Kidney glomerular epithelial cell (primary cell): ENCODE measurements around the gene EHBP1.

Experiments
- DNase-seq: peaks from one replicate; lab custom pipeline; 2025; lab: John Stamatoyannopoulos, UW

Gene EHBP1

DNA sequence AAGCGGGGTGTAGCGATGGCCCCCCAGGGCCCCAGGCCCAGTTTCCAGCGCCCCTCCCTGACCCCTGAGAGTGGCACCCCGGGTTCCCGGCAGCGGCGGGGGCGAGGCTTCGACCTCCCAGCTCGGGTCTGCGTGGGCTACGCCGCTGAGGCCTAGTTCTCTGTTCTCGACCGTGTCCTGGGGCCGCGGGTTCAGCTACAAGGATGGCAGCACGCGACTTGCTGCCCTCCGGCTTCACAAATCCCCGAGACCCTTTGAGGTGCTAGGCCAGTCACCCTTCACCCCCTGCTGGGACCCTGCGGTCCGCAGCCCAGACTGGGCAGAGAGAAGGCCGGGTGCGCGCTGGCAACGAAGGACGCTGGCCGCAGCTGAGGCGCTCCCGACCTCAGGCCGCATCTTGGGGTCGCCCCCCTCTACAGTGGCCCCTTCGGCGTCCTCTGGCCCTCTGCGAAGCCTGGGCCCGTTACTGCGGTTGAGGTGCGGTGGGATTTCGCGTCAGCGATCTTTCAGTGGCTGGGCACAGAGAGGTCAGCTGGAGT lies 346.4 kb downstream of the EHBP1 start:
- no peak for DNase-seq

DNA sequence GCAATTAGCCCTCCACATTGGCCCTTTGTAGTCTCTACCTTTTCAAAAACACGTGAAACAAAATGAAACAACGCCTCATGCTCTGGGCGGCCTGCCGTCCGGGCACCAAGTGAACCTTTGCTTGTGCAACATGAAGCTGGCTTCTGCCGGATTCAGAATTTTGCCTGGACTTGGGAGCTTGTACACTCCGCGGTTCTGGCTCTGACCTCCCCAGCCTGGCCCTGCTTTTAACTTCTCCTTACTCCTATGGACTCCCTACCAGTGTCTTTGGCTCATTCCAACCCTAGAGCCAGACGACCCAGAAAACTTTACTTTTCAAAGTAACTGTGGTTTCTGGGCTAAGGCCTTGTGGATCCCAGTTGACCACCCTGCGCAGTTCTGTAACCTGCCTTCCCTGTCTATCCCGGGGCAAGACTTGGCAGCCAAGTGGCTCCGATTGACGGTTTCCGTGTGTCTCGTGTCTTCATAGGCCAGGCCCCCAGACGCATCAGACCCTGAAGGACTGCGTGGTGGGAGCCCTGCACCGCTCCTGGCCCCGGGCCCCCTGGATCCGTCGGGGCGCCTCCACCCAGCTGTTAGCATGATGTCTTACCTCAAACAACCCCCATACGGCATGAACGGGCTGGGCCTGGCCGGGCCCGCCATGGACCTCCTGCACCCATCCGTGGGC lies 347.0 kb downstream of the EHBP1 start:
- no peak for DNase-seq

- DNase-seq, result no peak
Measured at GRCh38 chr2:63053081-63053888, 347.8 kb downstream of the EHBP1 start.

- DNase-seq, result no peak
Measured at GRCh38 chr2:63053889-63054602, 348.5 kb downstream of the EHBP1 start.

- DNase-seq, result no peak
Measured at GRCh38 chr2:63054841-63055225, 349.3 kb downstream of the EHBP1 start.

GRCh38 chr2:63055226-63056106 lies 350.0 kb downstream of the EHBP1 start:
- DNase-seq, result no peak

DNA sequence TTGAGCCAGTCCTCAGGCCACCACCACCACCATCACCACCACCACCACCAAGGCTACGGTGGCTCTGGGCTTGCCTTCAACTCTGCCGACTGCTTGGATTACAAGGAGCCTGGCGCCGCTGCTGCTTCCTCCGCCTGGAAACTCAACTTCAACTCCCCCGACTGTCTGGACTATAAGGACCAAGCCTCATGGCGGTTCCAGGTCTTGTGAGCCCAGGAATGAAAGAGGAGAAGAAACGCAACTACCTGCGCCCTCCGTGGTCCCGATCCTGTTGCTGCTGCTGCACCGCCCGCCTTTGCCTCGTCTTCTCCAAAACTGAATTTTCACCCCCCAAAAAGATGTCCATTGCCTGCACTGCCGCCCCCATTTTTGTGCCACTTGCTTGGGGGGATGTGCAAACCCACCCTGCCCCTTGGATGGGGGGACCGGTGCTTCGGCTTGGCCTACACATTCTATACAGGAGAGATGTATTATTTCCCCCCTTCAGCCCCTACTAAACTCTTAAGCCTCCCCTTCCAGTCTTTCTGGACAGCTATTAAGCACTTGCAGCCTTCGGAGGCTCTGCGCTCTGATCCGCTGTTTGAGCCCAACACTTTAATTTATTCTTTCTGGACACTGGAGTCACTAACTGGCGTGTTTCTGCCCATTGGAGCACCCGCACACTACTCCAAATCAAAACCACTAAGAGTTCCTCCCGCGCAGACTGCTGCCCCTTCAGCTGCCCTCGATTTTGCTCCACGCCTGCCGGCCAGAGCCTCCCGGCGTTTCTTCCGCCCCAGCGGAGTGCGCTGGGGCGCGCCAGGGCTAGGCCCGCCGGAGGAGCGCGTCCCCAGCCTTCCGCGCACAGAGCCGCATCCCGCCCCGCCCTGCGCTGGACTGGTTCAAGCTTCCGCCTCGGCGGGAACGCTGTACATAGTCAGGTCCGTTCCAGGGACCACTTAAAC lies 350.9 kb downstream of the EHBP1 start:
- no peak for DNase-seq

DNA sequence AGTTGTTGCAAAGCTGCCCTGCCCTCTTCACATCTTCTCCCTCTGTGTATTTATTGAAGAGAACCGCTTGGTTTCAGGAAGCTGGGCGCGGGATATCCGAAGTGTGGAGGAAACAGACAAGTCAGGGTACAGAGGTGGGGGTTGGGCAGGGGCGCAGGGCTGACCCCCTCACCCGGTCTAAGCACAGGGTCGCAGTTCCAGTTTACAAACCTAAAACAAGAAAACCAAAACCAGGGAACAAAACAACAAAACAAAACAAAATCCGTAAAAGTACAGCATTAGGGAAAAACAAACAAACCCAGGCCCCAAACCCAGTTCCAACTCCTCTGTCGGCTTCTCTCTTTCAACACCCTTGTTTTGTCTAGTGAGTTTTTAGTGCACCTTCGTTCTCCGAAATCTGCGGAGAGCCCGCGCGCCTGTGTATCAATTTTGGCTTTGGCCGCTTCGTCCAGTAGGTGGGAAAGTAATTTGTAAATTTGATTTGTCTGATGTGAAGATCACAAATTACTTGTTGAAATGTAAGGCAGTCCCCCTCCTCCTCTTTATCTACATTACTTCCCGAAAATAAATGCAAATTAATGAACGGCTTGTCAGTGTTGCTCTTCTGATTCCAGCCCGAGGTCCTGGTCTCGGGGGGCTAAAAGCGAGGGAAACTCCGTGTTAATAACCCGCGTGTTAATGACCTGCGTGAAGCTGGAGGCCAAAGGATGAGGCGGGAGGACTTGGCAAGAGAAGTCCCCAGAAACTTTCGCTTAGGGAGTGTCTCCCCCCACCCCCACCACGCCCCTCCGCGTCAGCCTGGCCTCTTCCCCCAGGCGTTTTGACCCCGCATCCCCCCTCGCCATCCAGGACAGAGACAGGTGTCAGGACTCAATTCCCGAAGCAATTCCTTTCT lies 352.0 kb downstream of the EHBP1 start:
- no peak for DNase-seq

DNA sequence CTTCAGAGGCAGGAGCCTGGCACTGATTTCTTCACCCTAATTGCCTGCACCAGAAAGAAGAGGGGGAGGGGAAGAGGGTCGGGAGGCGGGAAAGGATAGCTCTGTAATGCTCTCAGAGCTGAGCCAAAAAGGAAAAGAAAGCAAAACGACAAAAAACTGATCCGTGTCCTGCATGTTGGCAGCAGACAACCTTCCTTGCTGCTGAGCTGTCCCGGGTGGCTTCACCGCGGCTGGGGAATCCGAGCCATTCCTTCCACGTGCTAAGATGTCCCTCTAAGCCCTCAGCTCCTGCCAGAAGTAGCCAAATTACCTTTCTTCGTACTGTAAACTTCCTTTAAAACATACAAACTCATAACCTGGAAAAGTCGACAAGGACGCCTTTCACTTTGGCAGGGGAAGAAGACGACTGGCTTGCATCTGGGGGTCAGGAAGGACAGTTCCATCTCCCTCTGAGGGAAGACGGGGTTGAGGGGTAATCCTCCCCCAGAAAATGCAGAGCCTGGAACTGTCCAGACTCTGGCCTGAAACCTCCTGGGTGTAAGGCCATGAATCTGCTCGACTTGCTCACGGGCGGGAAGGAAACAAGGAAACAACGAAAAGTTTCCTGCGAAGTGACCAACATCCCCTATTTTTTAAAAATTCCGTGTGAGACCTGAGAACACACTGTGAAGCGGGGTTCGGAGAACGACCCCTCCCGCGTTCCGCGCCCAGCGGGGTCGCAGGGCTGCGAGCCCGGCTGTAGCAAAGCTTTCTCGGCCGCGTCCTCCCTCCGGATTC lies 352.8 kb downstream of the EHBP1 start:
- DNase-seq, result no peak

DNA sequence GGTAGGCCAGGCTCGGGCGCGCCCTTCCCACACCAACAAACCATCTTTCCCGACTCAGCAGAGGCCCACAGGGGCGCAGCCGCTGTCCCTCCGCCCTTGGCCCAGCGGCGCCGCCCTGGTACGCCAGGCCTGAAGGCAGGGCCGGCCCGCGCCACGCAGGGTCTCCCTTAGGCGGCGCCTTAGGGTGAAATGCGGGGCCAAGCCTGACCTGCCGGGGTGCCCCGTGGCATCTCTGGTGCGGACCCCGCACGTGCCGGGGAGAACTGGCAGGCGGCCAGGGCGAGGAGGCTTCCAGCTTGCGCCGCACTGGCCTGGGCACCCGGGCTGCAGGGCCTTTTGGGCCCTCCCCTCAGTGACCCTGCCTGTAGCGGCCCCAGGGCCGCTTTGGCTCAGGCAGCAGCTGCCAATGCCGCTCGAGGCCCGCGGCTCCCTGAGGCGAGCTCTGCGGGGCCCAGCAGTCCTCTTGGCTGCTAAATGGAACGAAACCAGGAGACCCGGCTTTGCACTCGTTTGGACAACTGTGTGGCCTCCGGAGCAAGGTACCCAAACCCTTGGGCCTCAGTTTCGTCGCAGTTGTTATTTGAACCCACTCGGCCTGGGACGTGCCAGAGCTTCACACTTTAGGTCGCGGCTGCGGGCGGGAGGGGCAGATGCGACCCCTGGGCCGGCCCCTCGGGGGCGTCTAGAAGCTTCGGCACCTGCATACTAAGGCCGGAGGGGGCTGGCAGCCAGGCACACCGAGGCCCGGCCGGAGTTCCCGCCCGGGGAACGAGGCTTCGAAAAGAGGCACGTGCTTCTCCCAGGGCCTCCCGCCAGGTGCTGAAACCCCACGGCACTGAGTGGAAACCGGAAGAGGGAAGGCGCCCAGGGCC lies 353.6 kb downstream of the EHBP1 start:
- DNase-seq, result no peak

GRCh38 chr2:63059793-63060471 lies 354.4 kb downstream of the EHBP1 start:
- no peak for DNase-seq

DNA sequence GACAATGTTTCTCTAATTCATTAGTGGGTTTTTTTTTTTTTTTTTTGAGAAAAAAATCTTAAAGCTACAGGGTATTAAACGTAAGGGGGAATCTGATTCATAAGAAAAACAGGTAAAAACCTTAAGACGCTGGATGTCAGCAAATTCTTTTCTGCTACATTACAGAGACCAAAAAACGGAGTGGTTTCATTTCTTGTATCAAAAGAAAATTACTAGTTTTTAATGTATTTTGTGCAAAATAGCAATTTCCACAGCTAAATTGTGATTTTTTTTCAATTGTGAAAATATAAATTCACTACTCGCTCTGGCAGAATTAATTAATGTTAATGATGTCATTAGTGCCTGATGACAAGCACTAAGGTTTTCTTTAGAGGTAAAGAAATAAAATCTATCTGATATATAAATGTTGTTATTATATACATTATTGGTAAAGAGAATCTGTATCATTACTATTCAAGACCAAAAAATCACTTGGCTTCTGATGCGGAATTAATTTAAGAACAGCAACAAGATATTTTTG lies 355.0 kb downstream of the EHBP1 start:
- no peak for DNase-seq

DNA sequence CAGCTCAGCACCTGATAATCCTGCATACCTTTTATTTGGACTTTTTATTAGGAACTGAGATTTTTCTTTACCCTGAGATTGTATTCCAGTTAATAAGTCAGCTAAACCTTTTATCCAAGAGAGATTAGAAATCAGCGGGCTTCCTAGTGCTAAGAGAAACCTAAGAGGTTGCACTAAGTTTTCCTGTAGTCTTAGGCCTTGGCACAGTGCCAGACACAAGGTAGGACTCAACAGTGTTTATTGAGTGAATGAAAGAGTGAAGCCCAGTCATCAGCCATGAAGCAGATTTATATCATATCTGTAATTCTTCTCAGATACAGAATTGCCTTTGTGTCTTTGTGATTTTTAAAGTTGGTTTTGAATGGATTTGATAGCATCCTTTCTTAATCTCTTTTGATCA lies 358.7 kb downstream of the EHBP1 start:
- DNase-seq, result no peak

DNA sequence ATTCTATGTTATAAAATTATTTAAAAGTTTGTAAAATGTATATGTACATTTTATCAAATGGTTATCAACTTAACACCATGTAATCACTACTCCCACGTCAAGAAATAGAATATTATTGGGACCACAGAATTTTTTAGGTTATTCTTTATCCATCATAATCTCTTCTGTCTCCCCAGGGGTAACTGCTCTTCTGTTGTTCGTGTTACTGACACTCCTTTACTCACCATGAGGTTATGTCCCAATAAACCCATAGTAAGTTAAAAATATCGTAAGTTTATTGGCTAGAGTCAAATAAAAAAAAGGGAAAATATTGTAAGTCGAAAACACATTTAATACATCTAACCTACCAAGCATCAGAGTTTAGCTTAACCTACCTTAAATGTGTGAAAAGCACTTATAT lies 359.1 kb downstream of the EHBP1 start:
- DNase-seq, result no peak

DNA sequence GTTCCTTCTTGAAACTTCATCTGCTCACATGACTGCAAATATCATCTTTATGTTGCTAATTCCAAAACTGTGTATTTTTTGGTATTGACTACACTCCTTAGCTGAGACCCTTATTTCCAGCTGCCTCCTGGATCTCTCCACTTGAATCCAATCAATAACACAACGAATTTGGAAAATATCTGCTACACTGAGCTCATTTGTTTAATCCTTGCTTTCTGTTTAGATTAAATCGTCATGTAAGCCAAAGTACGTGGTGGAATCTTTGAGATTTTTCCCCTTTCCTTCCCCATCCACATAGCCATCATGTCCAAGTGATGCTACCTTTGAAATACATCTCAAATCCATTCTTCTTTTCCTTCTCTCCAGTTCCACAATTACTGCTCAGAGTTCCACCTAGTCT lies 360.8 kb downstream of the EHBP1 start:
- no peak for DNase-seq

DNA sequence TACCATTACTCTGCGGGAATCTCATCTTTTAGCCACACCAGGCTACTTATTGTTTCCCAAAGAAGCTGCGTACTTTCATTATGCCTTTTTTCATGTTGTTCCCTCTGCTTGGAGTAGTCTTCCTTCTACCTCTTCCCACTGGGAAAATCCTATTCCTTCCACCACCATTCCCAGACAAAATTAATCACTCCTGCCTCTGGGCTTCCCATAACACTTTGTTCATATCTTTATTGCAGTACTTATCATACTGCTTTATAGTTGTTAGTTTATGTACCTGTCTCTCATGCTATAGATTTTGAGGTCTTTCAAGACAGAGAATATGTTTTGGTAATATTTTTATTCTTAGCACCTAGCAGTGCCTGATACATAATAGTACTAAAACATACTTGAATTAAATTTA lies 361.3 kb downstream of the EHBP1 start:
- no peak for DNase-seq

DNA sequence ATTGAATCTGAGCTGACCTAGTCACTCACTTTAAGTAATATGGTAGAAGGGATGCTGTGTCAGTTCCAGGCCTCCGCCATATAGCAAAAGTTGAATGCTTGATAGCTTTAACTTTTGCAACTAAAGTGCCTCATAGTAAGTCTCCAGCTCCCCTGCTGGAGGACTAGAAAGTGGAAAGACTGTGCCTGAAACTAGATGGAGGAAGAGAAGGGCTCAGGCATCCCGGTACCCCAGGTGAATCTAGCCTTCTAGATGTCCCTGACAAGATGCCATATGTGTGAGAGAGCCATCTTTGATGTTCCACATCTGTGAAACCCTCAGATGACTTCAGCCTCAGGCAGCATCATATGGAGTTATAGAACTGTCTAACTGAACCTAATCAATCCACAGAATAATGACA lies 366.2 kb downstream of the EHBP1 start:
- DNase-seq, result no peak
